GM12865 (cell line): ENCODE data around the gene TRIM6.
A peak's percentile ranks its signal among the peaks of the same experiment; 100 is the strongest.

Experiments
- DNase-seq: peaks from one replicate; pipeline ENCODE4 v3.0.0; 2010; ENCODE audit warnings: low read depth
- H3K4me3 ChIP-seq: 2 replicates; pipeline ENCODE4 v1.5.1; 2011; ENCODE audit warnings: mild to moderate bottlenecking, low read depth, low read length, control low read depth
- TF ChIP-seq, protein P1 (sequence below): IDR thresholded peaks from 2 replicates; pipeline ENCODE4 v1.5.1; 2011; ENCODE audit warnings: low read length, control low read depth, low read depth, inconsistent platforms; ENCODE audit not compliant: insufficient read depth; ENCODE audit errors: missing control alignments

TRIM6 gene

DNA sequence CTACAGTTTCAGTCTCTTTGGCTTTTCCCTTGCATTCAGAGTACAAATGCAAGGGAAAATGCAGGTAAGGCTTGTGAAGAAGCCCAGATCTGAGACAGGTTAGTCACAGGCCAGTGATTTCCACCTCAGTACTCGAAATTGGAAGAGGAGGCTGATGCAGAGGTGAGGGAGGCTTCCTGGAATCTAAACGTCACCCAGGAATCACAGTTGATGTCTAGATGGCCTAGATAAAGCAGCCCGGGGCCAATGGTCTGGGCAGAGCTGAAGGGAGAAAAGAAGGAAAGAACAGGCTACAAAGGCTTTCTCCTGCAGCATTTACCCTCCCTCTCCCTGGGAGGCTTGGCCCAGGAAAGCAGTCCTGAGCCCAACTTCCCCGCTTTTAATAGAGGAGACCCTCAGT, 8.5 kb downstream of the TRIM6 start:
- no peak for DNase-seq
- TF ChIP-seq, protein P1, sequence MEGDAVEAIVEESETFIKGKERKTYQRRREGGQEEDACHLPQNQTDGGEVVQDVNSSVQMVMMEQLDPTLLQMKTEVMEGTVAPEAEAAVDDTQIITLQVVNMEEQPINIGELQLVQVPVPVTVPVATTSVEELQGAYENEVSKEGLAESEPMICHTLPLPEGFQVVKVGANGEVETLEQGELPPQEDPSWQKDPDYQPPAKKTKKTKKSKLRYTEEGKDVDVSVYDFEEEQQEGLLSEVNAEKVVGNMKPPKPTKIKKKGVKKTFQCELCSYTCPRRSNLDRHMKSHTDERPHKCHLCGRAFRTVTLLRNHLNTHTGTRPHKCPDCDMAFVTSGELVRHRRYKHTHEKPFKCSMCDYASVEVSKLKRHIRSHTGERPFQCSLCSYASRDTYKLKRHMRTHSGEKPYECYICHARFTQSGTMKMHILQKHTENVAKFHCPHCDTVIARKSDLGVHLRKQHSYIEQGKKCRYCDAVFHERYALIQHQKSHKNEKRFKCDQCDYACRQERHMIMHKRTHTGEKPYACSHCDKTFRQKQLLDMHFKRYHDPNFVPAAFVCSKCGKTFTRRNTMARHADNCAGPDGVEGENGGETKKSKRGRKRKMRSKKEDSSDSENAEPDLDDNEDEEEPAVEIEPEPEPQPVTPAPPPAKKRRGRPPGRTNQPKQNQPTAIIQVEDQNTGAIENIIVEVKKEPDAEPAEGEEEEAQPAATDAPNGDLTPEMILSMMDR, result no peak
- no peak overlapping the region for H3K4me3 ChIP-seq

DNA sequence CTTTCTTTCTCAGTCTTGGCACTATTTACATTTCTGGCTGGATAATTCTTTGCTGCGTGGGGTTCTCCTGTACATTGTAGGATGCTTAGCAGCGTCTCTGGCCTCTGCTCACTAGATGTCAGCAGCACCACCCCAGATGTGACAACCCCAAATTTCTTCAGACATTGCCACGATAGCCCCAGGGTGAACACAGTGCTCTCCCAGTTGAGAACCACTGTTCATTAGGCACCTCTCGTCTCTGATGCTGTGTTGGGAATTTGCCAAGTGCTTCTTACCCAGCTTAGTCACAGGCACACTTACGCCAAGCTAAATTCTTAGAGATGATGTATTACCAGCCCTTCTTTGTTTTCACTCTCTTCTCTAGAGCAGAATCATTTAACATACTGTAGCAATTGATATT, 9.4 kb downstream of the TRIM6 start:
- no peak overlapping the region for H3K4me3 ChIP-seq
- TF ChIP-seq, protein P1, result no peak
- no peak for DNase-seq

DNA sequence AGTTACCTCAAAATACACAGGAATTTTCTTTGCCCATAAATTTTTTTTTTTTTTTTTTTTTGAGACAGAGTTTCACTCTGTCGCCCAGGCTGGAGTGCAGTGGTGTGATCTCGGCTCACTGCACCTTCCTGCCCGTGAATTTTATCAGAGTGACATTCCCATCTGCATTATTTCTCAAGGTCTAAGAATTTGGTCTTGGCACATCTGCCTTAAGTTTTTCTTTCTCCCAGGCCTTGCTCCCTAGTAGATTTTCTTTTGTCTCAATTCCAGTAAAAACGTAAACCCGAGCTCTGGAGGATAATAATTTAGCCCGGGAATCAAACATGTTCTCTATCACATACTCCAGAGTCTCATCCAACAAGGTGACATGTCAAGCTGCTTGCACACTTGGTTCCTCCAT, 12.4 kb downstream of the TRIM6 start:
- TF ChIP-seq, protein P1, result no peak
- DNase-seq, result no peak
- no peak overlapping the region for H3K4me3 ChIP-seq

DNA sequence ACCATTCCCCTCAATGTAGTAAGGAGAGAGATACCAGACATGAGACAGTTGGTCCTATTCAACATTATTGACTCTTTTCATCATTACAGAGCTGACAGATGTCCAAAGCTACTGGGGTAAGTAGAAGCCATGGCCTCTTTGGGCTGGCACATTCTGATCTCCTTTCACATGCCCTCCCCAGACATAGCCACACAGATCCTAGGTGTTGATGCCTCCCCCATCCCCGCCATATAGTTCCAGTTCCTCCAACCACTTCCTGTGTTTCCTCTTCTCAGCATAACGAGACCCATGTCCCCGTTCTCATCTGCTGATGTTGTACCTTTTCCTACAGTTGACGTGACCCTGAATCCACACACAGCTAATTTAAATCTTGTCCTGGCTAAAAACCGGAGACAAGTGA, 14.0 kb downstream of the TRIM6 start:
- DNase-seq, result no peak
- TF ChIP-seq, protein P1, result no peak
- no peak overlapping the region for H3K4me3 ChIP-seq

DNA sequence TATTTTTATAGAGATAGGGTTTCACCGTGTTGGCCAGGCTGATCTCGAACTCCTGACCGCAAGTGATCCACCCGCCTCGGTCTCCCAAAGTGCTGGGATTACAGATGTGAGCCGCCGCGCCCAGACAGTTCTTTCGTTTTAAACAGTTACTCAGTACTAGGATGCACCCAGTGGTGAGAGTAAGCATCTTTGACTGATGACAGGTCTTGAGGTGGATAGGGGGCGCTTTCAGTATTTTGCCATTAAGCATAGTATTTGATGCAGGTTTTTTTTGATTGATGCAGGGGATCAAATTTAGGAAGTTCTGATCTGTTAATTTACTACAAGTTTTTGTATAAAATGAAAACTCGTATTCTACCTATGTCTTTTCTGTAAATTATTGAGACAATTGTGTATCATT, 15.2 kb downstream of the TRIM6 start:
- TF ChIP-seq, protein P1, result peak; percentile 2
- H3K4me3 ChIP-seq, result no peak overlapping the region
- DNase-seq, result no peak

DNA sequence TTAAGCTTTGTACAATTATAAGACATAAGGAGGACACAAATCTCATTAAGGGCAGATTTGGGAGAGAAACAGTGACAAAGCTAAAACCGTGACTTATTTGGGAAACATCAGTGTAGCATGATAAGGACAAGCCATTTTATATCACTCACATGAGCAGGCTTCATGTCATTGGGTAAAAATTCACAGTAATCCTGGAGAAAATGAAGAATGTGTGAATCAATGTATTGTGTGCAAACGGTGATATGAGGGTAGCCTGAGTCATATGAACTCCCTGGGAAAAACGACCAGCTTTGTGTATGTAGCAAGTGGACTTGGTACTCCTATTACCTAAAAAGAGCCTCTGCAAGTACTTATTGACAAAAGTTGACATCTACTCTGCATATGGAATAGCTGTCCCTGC, 22.4 kb downstream of the TRIM6 start:
- TF ChIP-seq, protein P1, result no peak
- no peak overlapping the region for H3K4me3 ChIP-seq
- no peak for DNase-seq

DNA sequence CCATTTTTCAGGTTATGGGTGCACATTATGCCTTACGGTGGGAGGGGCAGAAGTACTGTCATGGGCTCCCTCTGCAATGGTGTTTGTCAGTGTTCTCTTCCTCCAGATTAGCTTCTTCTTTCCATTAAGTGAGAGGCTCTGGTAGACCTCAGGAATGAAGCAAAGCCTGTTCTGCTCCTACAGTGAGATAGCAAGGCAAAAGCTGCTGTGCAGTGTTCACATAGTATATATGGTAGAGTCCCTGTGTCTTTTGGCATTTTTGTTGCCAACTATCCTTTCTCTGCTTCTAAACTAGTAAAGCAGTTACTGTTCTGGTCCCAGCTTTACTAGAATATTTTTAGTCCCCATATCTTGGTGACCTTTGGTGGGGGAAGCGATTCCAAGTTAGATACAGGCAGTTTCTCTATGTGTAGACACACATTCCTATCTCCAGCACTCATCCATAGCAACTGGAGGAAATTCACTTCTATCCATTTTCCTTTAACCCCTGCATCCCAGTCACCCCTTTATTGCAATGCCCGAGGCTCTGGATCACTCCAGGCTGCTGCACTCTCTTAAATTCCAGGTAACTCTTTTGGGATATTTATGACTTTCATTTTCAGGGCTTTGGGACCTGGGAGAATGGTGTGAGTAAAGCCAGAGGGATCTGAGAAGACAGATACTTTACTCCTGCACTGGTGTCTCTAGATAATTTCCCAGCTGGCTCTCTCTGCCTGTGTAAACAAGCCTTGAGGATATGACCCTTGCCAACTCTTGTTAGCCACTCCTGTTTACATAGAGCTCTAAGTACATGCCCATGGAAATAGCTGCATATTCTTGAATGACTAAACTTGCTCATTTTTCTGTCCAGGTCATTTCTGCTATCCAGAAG, 24.4 kb downstream of the TRIM6 start:
- TF ChIP-seq, protein P1, result no peak
- H3K4me3 ChIP-seq, result no peak overlapping the region
- DNase-seq, result no peak
